Inflammatory macrophage treated with lipopolysaccharide for 4 hours (primary cell): ENCODE measurements around the gene GPSM3.
"Not testable (repeated sequence)": the region's sequence is repeated elsewhere in the genome, so short reads cannot be mapped to it uniquely, and the experiment has no call there.

ENCODE experiments used
- DNase-seq: peaks from one replicate; pipeline ENCODE4 v3.0.0-alpha.2; 2020

GPSM3 gene

DNA sequence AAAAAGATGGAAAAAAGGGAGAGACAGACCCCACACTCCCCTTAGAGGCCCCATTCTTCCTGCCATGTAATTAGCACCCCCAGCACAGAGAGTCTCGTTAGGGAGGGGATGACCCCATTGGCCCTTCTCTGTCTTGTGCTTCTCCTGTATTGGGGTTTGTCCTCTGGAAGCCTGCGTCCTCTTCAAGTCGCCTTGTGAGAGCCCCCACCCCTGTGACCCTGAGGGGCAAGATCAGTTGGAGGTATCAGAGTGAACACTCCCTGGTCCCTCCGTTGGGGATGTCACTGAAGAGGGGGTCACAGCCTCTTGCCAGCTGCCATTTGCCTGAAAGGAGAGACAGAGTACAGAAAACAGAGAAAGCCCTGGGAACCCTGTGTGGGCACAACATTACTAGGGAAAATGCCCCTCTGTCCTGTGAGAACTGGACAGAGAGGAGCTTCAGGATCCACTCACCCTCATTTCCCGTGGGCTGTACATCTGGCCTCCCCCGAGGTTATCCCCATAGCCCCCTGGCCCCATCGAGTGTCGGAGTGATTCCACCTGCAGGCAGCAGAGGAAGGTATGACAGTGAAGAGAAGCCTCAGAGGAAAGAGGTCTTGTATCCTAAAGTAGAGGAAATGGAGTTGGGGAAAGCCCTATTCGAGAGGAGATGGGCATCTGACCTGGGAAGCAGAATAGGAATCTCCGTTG lies 6.1 kb downstream of the GPSM3 start:
- DNase-seq: not testable (repeated sequence)

GRCh38 chr6:32185681-32186131 lies 6.7 kb downstream of the GPSM3 start:
- DNase-seq: peak; percentile 79

GRCh38 chr6:32184084-32184640 lies 8.3 kb downstream of the GPSM3 start, which contains the start of gene AGER:
AGER (minus strand) TSS chr6:32184253; CDS start chr6:32184222, 31 bp downstream.
- no peak for DNase-seq

DNA sequence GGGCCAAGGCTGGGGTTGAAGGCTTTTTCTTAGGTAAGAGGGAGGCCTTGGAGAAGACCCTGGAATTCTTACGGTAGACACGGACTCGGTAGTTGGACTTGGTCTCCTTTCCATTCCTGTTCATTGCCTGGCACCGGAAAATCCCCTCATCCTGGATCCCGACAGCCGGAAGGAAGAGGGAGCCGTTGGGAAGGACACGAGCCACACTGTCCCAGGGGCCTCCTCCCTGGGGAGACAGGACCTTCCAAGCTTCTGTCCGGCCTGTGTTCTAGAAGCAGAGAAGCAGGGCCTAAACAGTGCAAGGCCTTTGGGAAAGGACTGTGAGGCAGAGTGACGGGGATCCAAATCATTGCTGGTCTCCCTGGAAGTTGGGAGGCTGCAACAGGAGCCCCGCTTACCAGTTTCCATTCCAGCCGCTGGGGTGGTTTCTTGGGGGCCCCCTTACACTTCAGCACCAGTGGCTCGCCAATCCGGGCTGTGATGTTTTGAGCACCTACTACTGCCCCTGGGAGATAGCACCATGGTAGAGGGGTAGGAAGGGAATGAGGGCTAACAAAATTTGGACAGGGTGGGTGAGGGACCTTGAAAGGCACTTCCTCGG lies 8.9 kb downstream of the GPSM3 start:
- no peak for DNase-seq

DNA sequence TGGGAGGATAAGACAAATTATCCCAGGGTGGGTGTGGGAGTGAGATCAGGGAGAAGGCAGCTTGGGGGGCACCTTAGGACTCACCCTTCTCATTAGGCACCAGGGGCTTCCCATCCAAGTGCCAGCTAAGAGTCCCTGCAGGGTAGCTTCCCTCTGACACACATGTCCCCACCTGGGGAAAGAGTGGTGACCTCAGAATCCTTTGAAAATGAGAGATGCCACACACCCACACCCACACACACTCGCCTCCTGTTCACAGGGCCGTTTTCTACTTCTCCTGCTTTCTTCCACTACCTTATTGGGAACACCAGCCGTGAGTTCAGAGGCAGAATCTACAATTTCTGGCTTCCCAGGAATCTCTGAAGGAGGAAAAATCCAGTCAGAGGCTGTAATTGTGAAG lies 9.4 kb downstream of the GPSM3 start:
- DNase-seq: no peak

DNA sequence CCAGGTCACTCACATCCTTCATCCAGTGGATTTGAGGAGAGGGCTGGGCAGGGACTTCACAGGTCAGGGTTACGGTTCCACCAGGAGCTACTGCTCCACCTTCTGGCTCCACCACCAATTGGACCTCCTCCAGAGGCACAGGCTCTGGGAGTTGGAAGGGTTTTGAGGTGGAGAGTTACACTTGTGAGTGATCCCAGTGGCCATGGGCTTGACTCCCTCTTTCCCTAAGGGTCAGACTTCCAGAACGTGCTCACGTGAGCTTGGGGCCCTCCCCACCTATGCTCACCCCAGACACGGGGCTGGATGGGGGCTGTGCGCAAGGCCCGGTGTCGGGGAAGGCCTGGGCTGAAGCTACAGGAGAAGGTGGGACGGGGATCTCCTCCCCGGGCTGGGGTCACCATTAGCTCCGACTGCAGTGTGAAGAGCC lies 9.9 kb downstream of the GPSM3 start:
- DNase-seq: no peak

DNA sequence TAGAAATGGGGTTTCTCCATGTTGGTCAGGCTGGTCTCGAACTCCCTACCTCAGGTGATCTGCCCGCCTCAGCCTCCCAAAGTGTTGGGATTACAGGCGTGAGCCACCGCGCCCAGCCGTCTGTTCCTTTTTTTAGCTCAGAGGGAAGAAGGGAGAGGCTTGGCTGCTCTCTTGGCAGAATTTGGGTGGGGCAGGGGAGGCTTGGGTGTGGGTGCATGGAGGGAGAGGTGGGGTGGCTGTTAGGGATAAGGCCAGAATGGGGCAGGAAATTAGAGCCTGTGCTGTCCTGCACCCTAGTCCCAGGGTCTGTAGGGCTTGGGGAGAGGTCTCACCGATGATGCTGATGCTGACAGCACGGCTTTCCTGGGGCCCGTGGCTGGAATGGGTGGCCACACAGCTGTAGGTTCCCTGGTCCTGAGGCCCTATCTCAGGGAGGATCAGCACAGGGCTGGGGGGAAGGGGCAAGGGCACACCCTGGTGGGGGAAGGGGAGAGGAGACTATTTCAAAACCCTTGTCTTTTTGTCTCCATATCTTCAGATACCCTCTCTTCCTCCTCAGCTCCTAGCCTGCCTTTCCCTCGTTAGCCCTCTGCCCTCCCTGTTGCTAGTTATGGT lies 10.4 kb downstream of the GPSM3 start:
- no peak for DNase-seq

- DNase-seq: no peak
These were observed 11.2 kb downstream of the GPSM3 start for GRCh38 chr6:32181148-32181702.

GRCh38 chr6:32179766-32180405 lies 12.6 kb downstream of the GPSM3 start:
- DNase-seq: no peak

DNA sequence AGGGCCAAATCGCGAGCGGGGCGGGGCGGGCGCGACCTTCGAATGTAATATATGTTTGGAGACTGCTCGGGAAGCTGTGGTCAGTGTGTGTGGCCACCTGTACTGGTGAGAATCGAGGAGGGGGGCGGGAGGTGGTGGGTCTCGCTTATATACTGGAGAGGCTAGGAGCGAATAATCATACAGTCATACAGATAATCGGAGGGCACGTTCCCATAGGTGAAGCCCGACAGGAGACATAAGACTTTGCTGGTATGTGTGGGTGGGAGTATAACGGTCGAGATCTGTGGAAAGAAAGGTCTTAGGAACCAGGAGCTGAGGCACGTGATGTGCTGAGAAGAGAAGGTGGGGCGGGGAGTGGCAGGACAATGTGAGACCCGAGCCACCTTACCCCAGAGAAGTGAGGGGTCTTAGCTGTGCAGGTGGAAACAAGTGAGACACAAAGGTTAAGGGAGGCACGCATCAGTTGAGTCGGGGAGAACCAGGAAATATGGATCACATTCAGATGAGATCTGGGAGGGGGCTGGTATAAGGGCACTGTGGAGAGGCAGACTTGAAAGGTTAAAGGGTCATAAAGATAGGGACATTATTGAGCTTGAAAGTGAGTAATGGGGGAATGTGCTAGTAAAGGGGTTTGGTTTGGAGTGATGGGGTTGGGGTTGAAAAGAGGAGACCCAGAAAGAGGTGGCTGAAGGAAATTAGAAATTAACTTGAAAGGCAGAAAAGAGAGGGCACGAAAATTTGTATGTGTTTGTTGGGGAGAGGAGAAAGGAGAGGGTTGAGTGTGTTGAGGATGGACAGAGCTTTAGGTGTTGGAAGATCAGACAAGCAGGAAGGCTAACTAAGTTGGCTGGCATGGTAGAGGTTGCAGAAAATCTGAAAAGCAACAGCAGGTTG lies 13.6 kb downstream of the GPSM3 start:
- no peak for DNase-seq

- DNase-seq: peak; percentile 100
These were observed 14.5 kb downstream of the GPSM3 start, which contains the start of gene RNF5 for GRCh38 chr6:32177788-32178546. RNF5 (plus strand) TSS chr6:32178405; CDS start chr6:32178512, 107 bp downstream.

DNA sequence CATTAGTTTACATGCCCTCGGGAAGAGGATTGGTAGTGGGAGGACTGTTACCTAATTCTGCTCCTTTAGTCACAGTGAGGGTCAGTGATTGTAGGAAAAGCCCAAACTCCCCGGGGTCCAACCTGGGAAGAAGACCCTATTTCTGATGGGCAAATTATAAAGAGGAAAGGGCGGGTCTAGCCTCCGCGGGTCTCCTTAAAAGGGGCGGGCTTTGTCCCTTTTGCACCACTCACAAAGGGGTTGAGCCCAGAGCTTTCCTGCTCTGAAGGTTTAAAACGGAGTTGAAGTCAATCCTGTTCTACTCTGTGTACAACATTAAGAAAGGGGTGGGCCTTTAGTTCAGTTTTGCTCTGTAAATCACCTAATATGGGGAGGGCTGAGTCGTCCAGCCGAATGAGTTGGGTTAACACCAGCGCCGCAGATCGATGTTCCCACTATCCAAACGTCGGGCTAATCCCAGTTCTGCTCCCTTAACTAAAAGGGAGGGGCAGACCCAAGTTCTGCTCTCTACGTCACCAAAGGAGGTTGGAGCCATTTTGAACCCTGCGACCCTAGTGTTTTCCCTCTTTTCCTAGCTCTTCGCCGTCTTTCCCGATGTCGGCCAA lies 15.2 kb downstream of the GPSM3 start:
- no peak for DNase-seq

- DNase-seq: no peak
These were observed 15.8 kb downstream of the GPSM3 start for GRCh38 chr6:32176476-32177182.

- DNase-seq: peak; percentile 95
These were observed 16.6 kb downstream of the GPSM3 start, which contains the start of gene AGPAT1 for GRCh38 chr6:32175711-32176475. AGPAT1 (minus strand) TSS chr6:32176084; CDS start chr6:32171496, 4,588 bp downstream.

GRCh38 chr6:32175322-32175710 lies 17.1 kb downstream of the GPSM3 start:
- no peak for DNase-seq

GRCh38 chr6:32174416-32174815 lies 18.0 kb downstream of the GPSM3 start:
- no peak for DNase-seq

DNA sequence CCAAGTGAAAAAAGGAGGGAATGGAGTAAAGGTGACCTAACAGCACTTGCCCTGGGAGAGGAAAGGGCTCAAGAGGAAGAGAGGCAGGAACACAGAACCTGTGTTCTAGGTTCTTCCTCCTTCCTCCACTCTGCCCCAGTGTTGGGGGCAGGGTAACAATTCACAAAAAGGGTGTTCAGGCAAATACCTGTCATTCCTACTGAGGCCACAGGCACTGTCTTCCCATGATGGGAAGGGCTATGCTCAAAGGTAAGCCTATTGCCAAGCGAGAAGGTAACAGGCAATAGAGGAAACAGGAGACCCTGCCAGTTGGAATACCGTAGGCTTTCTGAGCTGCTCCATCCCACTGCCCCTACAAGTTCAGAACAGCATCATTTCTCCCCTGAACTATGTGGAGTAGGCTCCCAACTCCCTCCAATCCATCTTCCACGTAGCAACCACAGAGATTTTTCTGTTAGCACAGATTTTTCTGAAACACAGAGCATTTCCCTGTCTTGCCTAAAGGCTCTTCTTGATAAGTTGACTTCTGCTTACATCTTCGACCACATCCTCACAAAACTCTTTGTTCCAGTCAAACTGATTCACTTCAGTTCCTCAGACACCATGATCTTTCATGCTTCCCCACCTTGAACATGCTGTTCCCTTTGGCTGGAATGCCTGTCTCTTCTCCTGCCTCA lies 19.3 kb downstream of the GPSM3 start:
- DNase-seq: no peak

DNA sequence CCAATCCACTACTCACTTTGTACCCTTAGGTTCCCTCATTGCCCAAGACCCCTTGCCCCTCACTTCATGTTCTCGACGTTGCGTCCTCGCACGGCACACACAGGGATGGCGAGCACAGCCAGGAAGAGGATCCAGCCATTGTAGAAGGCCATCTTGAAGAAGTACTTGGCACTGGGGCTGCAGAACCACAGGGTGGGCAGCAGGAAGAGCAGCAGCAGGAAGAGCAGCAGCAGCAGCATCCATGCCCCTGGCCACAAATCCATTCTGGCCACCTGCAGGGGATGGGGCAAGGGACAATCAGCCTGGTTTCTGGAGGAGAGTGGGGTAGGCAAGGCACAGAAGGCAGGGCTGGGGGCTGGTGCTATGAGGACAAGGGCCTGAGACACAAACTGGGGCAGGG lies 21.2 kb downstream of the GPSM3 start:
- no peak for DNase-seq
